Endothelial cell of umbilical vein (primary cell): ENCODE results near the gene RNASE7.

ENCODE experiments used
- CTCF ChIP-seq, 2 donors: IDR thresholded peaks; 1 replicate in 1 of 2; 2 replicates in 1 of 2; pipeline ENCODE4 v1.5.1; 2011; ENCODE audit warnings: low read length in 2 of 2, mild to moderate bottlenecking in 2 of 2, moderate library complexity in 2 of 2, control low read depth in 1 of 2, inconsistent platforms in 1 of 2, low read depth in 1 of 2; ENCODE audit not compliant: insufficient read depth in 1 of 2; ENCODE audit errors: extremely low read depth in 1 of 2
- POLR2A ChIP-seq: IDR thresholded peaks from 2 replicates; pipeline ENCODE4 v1.6.1; 2012; ENCODE audit warnings: low read depth, mild to moderate bottlenecking, control low read depth, low read length

GRCh38 chr14:21072781-21073339 lies 30.7 kb downstream of the RNASE7 start:
- TF ChIP-seq CTCF (IDR thresholded peaks at IDR 0.05; ENCODE audit: extremely low read depth in 1 of 2, insufficient read depth in 1 of 2, low read depth in 1 of 2, low read length in 2 of 2) (no peak), POLR2A (no peak)
